ENCODE data around the gene EPDR1.

EPDR1 gene

GRCh38 chr7:37982423-37982822 lies 62.0 kb downstream of the EPDR1 start:
- no peak for DNase-seq

- DNase-seq: no peak
These were observed 64.4 kb downstream of the EPDR1 start for GRCh38 chr7:37984750-37985390.

- DNase-seq: peak in 1 of 3 experiments; percentile 1
These were observed 66.5 kb downstream of the EPDR1 start for GRCh38 chr7:37986908-37987330.

- peak in 1 of 3 experiments; percentile 6 for DNase-seq
These were observed 67.3 kb downstream of the EPDR1 start for GRCh38 chr7:37987732-37988131.

- no peak for DNase-seq
These were observed 68.5 kb downstream of the EPDR1 start for GRCh38 chr7:37988721-37989650.

- no peak for DNase-seq
These were observed 69.9 kb downstream of the EPDR1 start for GRCh38 chr7:37990337-37990736.

- DNase-seq: no peak
These were observed 72.6 kb downstream of the EPDR1 start for GRCh38 chr7:37993060-37993501.

GRCh38 chr7:37999673-38000072 lies 79.2 kb downstream of the EPDR1 start:
- no peak for DNase-seq

- DNase-seq: no peak
These were observed 79.8 kb downstream of the EPDR1 start for GRCh38 chr7:38000272-38000671.
